GM21381 (cell line): Measurements from ENCODE around the gene SLC13A3.

Experiments used
- ATAC-seq: cut with Tn5 transposase; IDR thresholded peaks from one replicate; pipeline ENCODE4 v1.9.1; 2021; ENCODE audit warnings: mild to moderate bottlenecking, moderate library complexity; ENCODE audit not compliant: unreplicated experiment

Gene SLC13A3

GRCh38 chr20:46638134-46638897, 12.9 kb downstream of the SLC13A3 start:
- no peak for ATAC-seq

GRCh38 chr20:46637427-46638133, 13.7 kb downstream of the SLC13A3 start:
- ATAC-seq, result no peak

GRCh38 chr20:46637020-46637419, 14.2 kb downstream of the SLC13A3 start:
- no peak for ATAC-seq

GRCh38 chr20:46636514-46636913, 14.7 kb downstream of the SLC13A3 start:
- no peak for ATAC-seq

- no peak for ATAC-seq
Observed at GRCh38 chr20:46635514-46636136, 15.6 kb downstream of the SLC13A3 start.

- ATAC-seq, result no peak
Observed at GRCh38 chr20:46634528-46634927, 16.7 kb downstream of the SLC13A3 start.

- ATAC-seq, result no peak
Observed at GRCh38 chr20:46631874-46632446, 19.3 kb downstream of the SLC13A3 start.

GRCh38 chr20:46631212-46631869, 19.9 kb downstream of the SLC13A3 start:
- no peak for ATAC-seq

GRCh38 chr20:46630306-46630705, 21.0 kb downstream of the SLC13A3 start:
- no peak for ATAC-seq

- no peak for ATAC-seq
Observed at GRCh38 chr20:46629341-46629740, 21.9 kb downstream of the SLC13A3 start.

GRCh38 chr20:46627234-46627633, 24.0 kb downstream of the SLC13A3 start:
- no peak for ATAC-seq

GRCh38 chr20:46626758-46627157, 24.5 kb downstream of the SLC13A3 start:
- ATAC-seq, result no peak

- no peak for ATAC-seq
Observed at GRCh38 chr20:46625875-46626373, 25.3 kb downstream of the SLC13A3 start.

- no peak for ATAC-seq
Observed at GRCh38 chr20:46624946-46625345, 26.3 kb downstream of the SLC13A3 start.

GRCh38 chr20:46622165-46622564, 29.1 kb downstream of the SLC13A3 start:
- no peak for ATAC-seq

- ATAC-seq, result no peak
Observed at GRCh38 chr20:46621492-46621891, 29.8 kb downstream of the SLC13A3 start.

GRCh38 chr20:46619445-46619844, 31.8 kb downstream of the SLC13A3 start:
- ATAC-seq, result no peak

- ATAC-seq, result no peak
Observed at GRCh38 chr20:46618316-46619100, 32.8 kb downstream of the SLC13A3 start.

GRCh38 chr20:46614503-46614902, 36.8 kb downstream of the SLC13A3 start:
- no peak for ATAC-seq

GRCh38 chr20:46610145-46610544, 41.1 kb downstream of the SLC13A3 start:
- ATAC-seq, result no peak
